Neural progenitor cell (in vitro differentiated cells): ENCODE results near the gene ZBP1.

Experiments
- EZH2 ChIP-seq: fragments of 200-600 bp; sonication (generic); IDR thresholded peaks from 2 replicates; pipeline ENCODE4 v1.6.1; 2017; ENCODE audit warnings: antibody characterized with exemption, mild to moderate bottlenecking, moderate library complexity
- EZH2phosphoT487 ChIP-seq: fragments of 200-600 bp; sonication (generic); IDR thresholded peaks from 2 replicates; pipeline ENCODE4 v1.6.1; 2017; ENCODE audit warnings: antibody characterized with exemption
- TF ChIP-seq, protein P1 (sequence below): fragments of 200-600 bp; sonication (generic); IDR thresholded peaks from 2 replicates; pipeline ENCODE4 v1.5.1; 2017; ENCODE audit warnings: antibody characterized with exemption, mild to moderate bottlenecking

DNA sequence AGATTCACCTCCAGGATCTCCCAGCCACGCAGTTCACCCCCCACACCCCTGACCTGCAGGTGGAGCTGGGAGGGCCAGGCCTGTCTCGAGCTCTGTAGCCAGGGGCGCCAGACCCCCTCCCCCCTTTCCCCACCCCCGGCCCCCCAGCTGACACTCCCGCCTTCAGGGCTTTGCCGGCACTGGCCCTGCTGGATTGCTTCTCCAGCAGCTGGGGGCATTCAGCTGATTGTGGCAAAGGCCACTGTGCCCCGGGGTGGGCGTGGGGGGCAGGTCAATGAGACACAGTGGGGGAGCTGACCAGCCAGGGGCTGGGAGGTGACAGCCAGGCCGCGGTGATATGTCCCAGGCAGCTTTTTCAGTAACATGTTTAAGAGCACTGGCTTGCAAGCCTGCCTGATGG lies 22.2 kb downstream of the ZBP1 start:
- TF ChIP-seq, protein P1, sequence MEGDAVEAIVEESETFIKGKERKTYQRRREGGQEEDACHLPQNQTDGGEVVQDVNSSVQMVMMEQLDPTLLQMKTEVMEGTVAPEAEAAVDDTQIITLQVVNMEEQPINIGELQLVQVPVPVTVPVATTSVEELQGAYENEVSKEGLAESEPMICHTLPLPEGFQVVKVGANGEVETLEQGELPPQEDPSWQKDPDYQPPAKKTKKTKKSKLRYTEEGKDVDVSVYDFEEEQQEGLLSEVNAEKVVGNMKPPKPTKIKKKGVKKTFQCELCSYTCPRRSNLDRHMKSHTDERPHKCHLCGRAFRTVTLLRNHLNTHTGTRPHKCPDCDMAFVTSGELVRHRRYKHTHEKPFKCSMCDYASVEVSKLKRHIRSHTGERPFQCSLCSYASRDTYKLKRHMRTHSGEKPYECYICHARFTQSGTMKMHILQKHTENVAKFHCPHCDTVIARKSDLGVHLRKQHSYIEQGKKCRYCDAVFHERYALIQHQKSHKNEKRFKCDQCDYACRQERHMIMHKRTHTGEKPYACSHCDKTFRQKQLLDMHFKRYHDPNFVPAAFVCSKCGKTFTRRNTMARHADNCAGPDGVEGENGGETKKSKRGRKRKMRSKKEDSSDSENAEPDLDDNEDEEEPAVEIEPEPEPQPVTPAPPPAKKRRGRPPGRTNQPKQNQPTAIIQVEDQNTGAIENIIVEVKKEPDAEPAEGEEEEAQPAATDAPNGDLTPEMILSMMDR = peak; percentile 4
- TF ChIP-seq EZH2 = no peak
- TF ChIP-seq EZH2phosphoT487 = no peak
